Neural progenitor cell (in vitro differentiated cells): ENCODE data around the gene RANBP6. TPM values are rescaled to one million over a fixed set of nuclear protein-coding genes. Genes with fewer than 3 reads are reported as not detected.

Experiments
- DNase-seq: peaks from one replicate; pipeline ENCODE4 v3.0.0-alpha.2; 2016; ENCODE audit warnings: low spot score
- H2AFZ ChIP-seq: fragments of 200-600 bp; sonication (generic); replicated peaks from 2 replicates; pipeline ENCODE4 v1.6.1; 2016; ENCODE audit warnings: antibody characterized with exemption
- H3F3A ChIP-seq: fragments of 200-600 bp; sonication (generic); 2 replicates; pipeline ENCODE4 v1.6.1; 2016; ENCODE audit warnings: antibody characterized with exemption, low read depth
- H3K27ac ChIP-seq: fragments of 200-600 bp; sonication (generic); 2 replicates; pipeline ENCODE4 v1.5.1; 2016; ENCODE audit warnings: mild to moderate bottlenecking
- H3K27me3 ChIP-seq: fragments of 200-600 bp; sonication (generic); 2 replicates; pipeline ENCODE4 v1.6.1; 2016; ENCODE audit warnings: mild to moderate bottlenecking, moderate library complexity
- H3K36me3 ChIP-seq: fragments of 200-600 bp; sonication (generic); 2 replicates; pipeline ENCODE4 v1.5.1; 2016
- H3K4me1 ChIP-seq: fragments of 200-600 bp; sonication (generic); 2 replicates; pipeline ENCODE4 v1.6.1; 2016; ENCODE audit warnings: mixed run types
- H3K4me2 ChIP-seq: fragments of 200-600 bp; sonication (generic); 2 replicates; pipeline ENCODE4 v1.6.1; 2016
- H3K4me3 ChIP-seq: fragments of 200-600 bp; sonication (generic); 2 replicates; pipeline ENCODE4 v1.5.1; 2016
- H3K79me2 ChIP-seq: fragments of 200-600 bp; sonication (generic); 2 replicates; pipeline ENCODE4 v1.6.1; 2016; ENCODE audit warnings: low read depth
- H3K9ac ChIP-seq: fragments of 200-600 bp; sonication (generic); 2 replicates; pipeline ENCODE4 v1.6.1; 2016
- H3K9me3 ChIP-seq: fragments of 200-600 bp; sonication (generic); 2 replicates; pipeline ENCODE4 v1.5.1; 2016; ENCODE audit warnings: low read depth
- H4K20me1 ChIP-seq: fragments of 200-600 bp; sonication (generic); 2 replicates; pipeline ENCODE4 v1.6.1; 2016; ENCODE audit warnings: low read depth
- H3K27ac Mint-ChIP-seq: 3 replicates; pipeline ENCODE4 v1.8.0; 2021; ENCODE audit warnings: mixed read lengths
- H3K27me3 Mint-ChIP-seq: 2 replicates; pipeline ENCODE4 v1.8.0; 2022; ENCODE audit warnings: low read depth, mild to moderate bottlenecking, inconsistent platforms, moderate library complexity, mixed read lengths; ENCODE audit not compliant: insufficient read depth
- H3K36me3 Mint-ChIP-seq: 3 replicates; pipeline ENCODE4 v1.8.0; 2021; ENCODE audit warnings: mixed read lengths
- H3K4me1 Mint-ChIP-seq: 3 replicates; pipeline ENCODE4 v1.8.0; 2021; ENCODE audit warnings: mixed read lengths
- H3K4me3 Mint-ChIP-seq: 3 replicates; pipeline ENCODE4 v1.8.0; 2021; ENCODE audit warnings: mild to moderate bottlenecking, moderate library complexity, mixed read lengths
- H3K9me3 Mint-ChIP-seq: 3 replicates; pipeline ENCODE4 v1.8.0; 2020; ENCODE audit warnings: mixed read lengths
- CTCF ChIP-seq: fragments of 200-600 bp; sonication (generic); IDR thresholded peaks from 2 replicates; pipeline ENCODE4 v1.5.1; 2017; ENCODE audit warnings: antibody characterized with exemption, mild to moderate bottlenecking
- EZH2 ChIP-seq: fragments of 200-600 bp; sonication (generic); IDR thresholded peaks from 2 replicates; pipeline ENCODE4 v1.6.1; 2017; ENCODE audit warnings: antibody characterized with exemption, mild to moderate bottlenecking, moderate library complexity
- EZH2phosphoT487 ChIP-seq: fragments of 200-600 bp; sonication (generic); IDR thresholded peaks from 2 replicates; pipeline ENCODE4 v1.6.1; 2017; ENCODE audit warnings: antibody characterized with exemption
- total RNA-seq: library from RNA; depleted of rRNA; stranded (reverse); fragments of >200 nt; gene quantifications from 2 replicates; pipeline ENCODE4 v1.2.3, GENCODE V29; 2015; ENCODE audit warnings: low replicate concordance

RANBP6 gene
- total RNA-seq, 1 donor from 2014 or later = 63.0 TPM

DNA sequence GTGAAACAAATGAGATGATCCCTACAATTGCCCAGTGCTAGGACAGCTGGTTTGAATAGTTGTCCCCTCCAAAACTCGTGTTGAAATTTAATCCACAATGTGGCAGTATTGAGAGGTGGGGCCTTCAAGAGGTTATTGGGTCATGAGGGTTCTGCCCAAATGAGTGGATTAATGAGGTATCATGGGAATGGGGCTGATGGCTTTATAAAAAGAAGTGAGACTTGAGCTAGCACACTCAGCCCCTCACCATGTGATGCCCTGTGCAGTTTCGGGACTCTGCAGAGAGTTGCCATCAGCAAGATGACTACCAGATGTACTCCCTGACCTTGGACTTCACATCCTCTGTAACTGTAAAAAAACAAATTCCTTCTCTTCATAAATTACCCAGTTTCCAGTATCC is 33.1 kb downstream of the RANBP6 start:
- no peak overlapping the region for H3K4me3 Mint-ChIP-seq
- H3K79me2 ChIP-seq = no peaks in the 10 kb centered on the region
- peaks cover 11% of the 10 kb centered on the region for H3K36me3 Mint-ChIP-seq
- H3K4me3 ChIP-seq = no peak overlapping the region
- no peak overlapping the region for H3K9ac ChIP-seq
- no peak overlapping the region for H2AFZ ChIP-seq
- H3F3A ChIP-seq = no peaks in the 10 kb centered on the region
- H3K27ac Mint-ChIP-seq = no peak overlapping the region
- no peak for DNase-seq
- no peaks in the 10 kb centered on the region for H3K36me3 ChIP-seq
- no peak overlapping the region for H3K27ac ChIP-seq
- no peaks in the 10 kb centered on the region for H3K4me1 ChIP-seq
- TF ChIP-seq EZH2phosphoT487 = no peak
- H3K27me3 ChIP-seq = no peaks in the 10 kb centered on the region
- H3K4me1 Mint-ChIP-seq = no peaks in the 10 kb centered on the region
- H3K27me3 Mint-ChIP-seq = no peaks in the 10 kb centered on the region
- H3K4me2 ChIP-seq = no peak overlapping the region
- no peaks in the 10 kb centered on the region for H3K9me3 ChIP-seq
- H4K20me1 ChIP-seq = no peaks in the 10 kb centered on the region
- no peaks in the 10 kb centered on the region for H3K9me3 Mint-ChIP-seq

DNA sequence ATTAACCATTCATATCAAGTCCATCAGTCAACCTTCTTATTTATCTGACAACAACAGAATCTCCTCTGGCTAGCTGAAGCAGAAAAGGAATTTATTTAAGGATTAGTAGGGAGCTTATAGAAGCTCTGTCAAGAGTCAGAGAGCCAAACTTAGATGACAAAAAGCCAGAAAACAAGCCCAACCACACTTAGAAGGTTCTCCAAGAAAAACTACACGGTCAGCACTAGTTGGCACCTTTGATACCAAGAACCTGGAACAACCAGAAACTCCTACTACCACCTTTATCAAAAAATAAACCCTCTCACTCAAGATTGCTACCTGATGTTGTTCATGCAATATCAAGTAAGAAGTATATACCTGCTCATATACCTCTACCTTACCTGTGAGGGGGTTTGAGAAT is 36.9 kb downstream of the RANBP6 start:
- Histone ChIP-seq H4K20me1 (no peaks in the 10 kb centered on the region), H3K4me1 (no peaks in the 10 kb centered on the region), H3K79me2 (no peaks in the 10 kb centered on the region), H3K9me3 (no peaks in the 10 kb centered on the region), H3K4me2 (no peak overlapping the region), H3K27me3 (no peaks in the 10 kb centered on the region), H3K27ac (no peak overlapping the region), H3F3A (no peaks in the 10 kb centered on the region), H3K9ac (no peak overlapping the region), H3K4me3 (no peak overlapping the region), H3K36me3 (no peaks in the 10 kb centered on the region), H2AFZ (no peak overlapping the region)
- no peaks in the 10 kb centered on the region for H3K27me3 Mint-ChIP-seq
- H3K9me3 Mint-ChIP-seq = peaks cover 4% of the 10 kb centered on the region
- H3K4me3 Mint-ChIP-seq = no peak overlapping the region
- no peak for TF ChIP-seq CTCF
- TF ChIP-seq EZH2phosphoT487 = no peak
- no peak for TF ChIP-seq EZH2
- no peak overlapping the region for H3K27ac Mint-ChIP-seq
- DNase-seq = no peak
- no peaks in the 10 kb centered on the region for H3K4me1 Mint-ChIP-seq
- H3K36me3 Mint-ChIP-seq = peaks cover 28% of the 10 kb centered on the region

DNA sequence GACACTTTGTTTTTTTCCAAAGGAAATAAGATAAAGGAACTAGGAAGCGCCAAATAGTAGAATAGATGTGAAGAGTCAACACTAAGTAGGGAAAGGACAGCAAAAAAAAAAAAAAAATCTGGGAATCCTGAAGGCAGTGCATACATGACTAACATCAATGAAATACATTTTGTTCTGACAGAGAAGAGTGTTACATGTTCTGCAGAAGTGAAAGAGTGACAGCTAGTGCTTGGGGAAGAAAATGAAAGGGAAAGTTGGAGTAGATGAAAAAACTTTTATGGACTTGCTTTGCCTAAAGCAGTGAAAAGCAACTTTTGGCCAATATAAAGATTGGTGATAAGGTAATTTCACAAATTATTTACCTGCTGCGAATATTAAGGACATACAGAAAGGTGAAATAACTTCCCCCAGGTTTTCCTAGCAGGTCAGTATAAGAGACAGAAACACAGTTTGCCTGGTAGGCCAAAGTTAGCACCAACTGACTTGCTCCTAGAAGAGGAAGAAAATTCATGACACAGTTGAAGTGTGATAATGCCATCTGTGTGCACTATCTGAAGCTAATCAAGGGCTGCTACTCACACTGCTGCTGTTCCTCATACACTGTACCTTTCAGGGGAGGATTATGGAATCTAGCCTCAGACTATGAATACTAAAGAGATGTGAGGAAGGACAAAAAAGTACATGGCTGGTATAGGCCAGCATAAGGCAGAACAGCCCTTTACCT is 38.6 kb downstream of the RANBP6 start:
- no peak overlapping the region for H3K9ac ChIP-seq
- no peaks in the 10 kb centered on the region for H3K36me3 ChIP-seq
- H4K20me1 ChIP-seq = no peaks in the 10 kb centered on the region
- H3F3A ChIP-seq = no peaks in the 10 kb centered on the region
- peaks cover 24% of the 10 kb centered on the region for H3K36me3 Mint-ChIP-seq
- H2AFZ ChIP-seq = no peak overlapping the region
- H3K9me3 ChIP-seq = no peaks in the 10 kb centered on the region
- no peaks in the 10 kb centered on the region for H3K4me1 ChIP-seq
- DNase-seq = no peak
- H3K4me3 ChIP-seq = no peak overlapping the region
- H3K4me1 Mint-ChIP-seq = no peaks in the 10 kb centered on the region
- H3K27me3 Mint-ChIP-seq = no peaks in the 10 kb centered on the region
- no peak overlapping the region for H3K4me3 Mint-ChIP-seq
- TF ChIP-seq EZH2phosphoT487 = no peak
- no peak for TF ChIP-seq EZH2
- TF ChIP-seq CTCF = no peak
- peaks cover 4% of the 10 kb centered on the region for H3K9me3 Mint-ChIP-seq
- no peak overlapping the region for H3K4me2 ChIP-seq
- H3K27ac ChIP-seq = no peak overlapping the region
- H3K79me2 ChIP-seq = no peaks in the 10 kb centered on the region
- H3K27me3 ChIP-seq = no peaks in the 10 kb centered on the region
- H3K27ac Mint-ChIP-seq = no peak overlapping the region

GRCh38 chr9:5971740-5972139 is 43.7 kb downstream of the RANBP6 start:
- H4K20me1 ChIP-seq = no peaks in the 10 kb centered on the region
- peaks cover 21% of the 10 kb centered on the region for H3K36me3 Mint-ChIP-seq

More at GRCh38 chr9:5971740-5972139, 43.7 kb downstream of the RANBP6 start:
- TF ChIP-seq EZH2 = no peak
- TF ChIP-seq EZH2phosphoT487 = no peak
- no peak for TF ChIP-seq CTCF
- no peak overlapping the region for H3K4me2 ChIP-seq
- no peaks in the 10 kb centered on the region for H3K27me3 Mint-ChIP-seq
- no peak overlapping the region for H3K9ac ChIP-seq
- H3K27ac Mint-ChIP-seq = no peak overlapping the region
- no peak overlapping the region for H3K27ac ChIP-seq
- H3K4me1 Mint-ChIP-seq = no peaks in the 10 kb centered on the region
- no peak overlapping the region for H3K4me3 Mint-ChIP-seq
- no peaks in the 10 kb centered on the region for H3F3A ChIP-seq
- no peaks in the 10 kb centered on the region for H3K36me3 ChIP-seq
- DNase-seq = no peak
- H3K9me3 ChIP-seq = no peaks in the 10 kb centered on the region
- no peaks in the 10 kb centered on the region for H3K4me1 ChIP-seq
- no peaks in the 10 kb centered on the region for H3K27me3 ChIP-seq
- H3K9me3 Mint-ChIP-seq = peaks cover 4% of the 10 kb centered on the region
- H3K79me2 ChIP-seq = no peaks in the 10 kb centered on the region
- H2AFZ ChIP-seq = no peak overlapping the region
- no peak overlapping the region for H3K4me3 ChIP-seq
